Measurements from ENCODE around the gene IER5.

IER5 gene

DNA sequence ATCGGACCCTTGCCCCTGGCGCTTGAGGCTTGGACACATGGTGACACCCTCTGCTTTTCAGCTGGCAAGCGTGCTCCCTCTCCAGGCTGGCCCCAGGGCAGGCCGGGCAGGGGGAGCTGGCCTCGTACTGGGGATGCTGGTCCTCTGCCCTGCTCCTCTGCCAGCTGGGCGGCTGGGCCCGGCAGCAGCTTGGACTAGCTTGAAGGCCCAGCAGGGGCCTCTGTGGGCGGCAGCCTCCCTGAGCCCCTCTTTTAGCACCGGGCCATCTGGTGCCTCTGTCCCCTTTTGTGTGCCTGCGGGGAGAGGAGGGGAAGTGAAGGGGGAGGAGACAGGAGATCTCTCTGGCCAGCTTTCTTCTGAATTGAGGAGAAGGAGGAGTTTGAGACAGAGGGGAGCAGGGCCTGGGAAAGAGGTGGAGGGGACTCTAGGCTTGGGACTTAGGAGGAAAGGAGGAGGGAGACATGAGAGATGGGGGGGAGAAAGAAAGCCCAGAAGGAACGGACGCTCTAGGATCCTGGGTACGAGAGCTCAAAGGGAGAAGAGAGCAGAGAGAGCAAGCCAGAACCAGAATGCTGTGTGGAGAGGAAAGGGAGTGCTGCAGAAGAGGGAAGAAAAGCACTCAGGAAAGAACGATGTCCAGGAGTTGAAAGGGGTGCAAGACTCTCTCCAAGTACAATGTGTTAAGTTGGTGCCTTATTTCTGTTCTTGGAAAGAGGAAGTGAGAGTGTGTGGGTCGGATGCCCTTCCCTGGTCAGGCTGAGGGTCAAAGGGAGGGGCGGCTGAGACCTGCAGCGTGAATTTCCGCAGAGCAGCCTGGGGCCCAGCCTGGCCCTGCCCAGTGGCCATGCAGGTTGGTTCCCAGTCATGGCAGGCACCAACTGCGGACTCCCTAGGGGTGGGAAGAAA, 40.3 kb downstream of the IER5 start:
- peaks cover 4% of the 10 kb centered on the region for H3K27me3 Mint-ChIP-seq (ENCODE audit: low read depth)
- TF ChIP-seq, protein P1, sequence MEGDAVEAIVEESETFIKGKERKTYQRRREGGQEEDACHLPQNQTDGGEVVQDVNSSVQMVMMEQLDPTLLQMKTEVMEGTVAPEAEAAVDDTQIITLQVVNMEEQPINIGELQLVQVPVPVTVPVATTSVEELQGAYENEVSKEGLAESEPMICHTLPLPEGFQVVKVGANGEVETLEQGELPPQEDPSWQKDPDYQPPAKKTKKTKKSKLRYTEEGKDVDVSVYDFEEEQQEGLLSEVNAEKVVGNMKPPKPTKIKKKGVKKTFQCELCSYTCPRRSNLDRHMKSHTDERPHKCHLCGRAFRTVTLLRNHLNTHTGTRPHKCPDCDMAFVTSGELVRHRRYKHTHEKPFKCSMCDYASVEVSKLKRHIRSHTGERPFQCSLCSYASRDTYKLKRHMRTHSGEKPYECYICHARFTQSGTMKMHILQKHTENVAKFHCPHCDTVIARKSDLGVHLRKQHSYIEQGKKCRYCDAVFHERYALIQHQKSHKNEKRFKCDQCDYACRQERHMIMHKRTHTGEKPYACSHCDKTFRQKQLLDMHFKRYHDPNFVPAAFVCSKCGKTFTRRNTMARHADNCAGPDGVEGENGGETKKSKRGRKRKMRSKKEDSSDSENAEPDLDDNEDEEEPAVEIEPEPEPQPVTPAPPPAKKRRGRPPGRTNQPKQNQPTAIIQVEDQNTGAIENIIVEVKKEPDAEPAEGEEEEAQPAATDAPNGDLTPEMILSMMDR (IDR thresholded peaks at IDR 0.05; ENCODE audit: unreplicated experiment in 3 of 3) = no peak
- no peaks in the 10 kb centered on the region for H3K9me3 Mint-ChIP-seq
- peak overlapping the region; percentile 58 to 80 (median 65) for H3K27ac Mint-ChIP-seq
- peaks cover 21% of the 10 kb centered on the region for H3K4me1 Mint-ChIP-seq
- H3K36me3 Mint-ChIP-seq (ENCODE audit: low read depth) = no peaks in the 10 kb centered on the region
- peak overlapping the region in 2 of 3 experiments; percentile 2 to 13 for H3K4me3 Mint-ChIP-seq

DNA sequence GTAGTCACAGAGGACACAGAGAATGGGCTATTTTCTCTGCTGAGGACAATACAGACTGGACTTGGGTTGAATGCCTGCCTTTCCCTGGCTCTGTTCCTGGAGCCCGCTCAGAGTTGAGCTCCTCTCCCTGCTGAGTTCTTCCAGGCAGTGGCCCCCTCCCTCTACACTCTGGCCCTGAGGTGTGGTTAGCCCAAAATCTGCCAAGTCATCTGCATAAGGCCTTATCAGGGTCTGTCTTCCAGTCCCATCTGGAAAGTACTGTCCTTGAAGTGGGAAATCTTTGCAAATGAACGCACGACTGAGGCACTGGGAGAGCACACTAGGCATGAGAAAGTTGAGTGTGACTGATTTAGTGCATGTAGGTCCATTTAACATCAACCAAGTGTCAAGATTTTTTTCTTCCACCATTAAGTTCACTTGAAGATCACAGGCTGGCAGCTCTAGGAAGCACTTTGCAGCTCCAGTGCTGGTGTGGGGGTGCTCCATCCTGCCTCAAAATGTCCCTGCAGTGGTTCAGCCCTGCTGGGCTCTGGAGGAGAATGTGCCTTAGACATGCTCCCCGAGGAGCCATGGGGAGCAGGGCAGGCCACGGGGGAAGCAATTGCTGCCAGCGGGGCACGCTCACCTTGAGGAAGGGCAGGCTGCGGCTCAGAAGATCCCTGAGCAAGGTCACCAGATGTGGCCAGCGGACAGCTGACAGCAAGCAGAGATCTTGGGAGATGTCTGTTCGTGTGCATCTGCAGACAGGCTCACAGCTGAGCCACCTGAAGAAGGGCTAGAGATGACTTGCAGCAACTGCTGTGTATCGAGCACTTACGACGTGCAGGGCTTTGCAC, 41.5 kb downstream of the IER5 start:
- no peak overlapping the region for H3K4me3 Mint-ChIP-seq
- H3K27me3 Mint-ChIP-seq (ENCODE audit: low read depth) = peaks cover 4% of the 10 kb centered on the region
- TF ChIP-seq, protein P1 (IDR thresholded peaks at IDR 0.05; ENCODE audit: unreplicated experiment in 3 of 3) = no peak
- H3K36me3 Mint-ChIP-seq (ENCODE audit: low read depth) = no peaks in the 10 kb centered on the region
- peaks cover 22% of the 10 kb centered on the region for H3K4me1 Mint-ChIP-seq
- no peaks in the 10 kb centered on the region for H3K9me3 Mint-ChIP-seq
- peak overlapping the region in 1 of 3 experiments; percentile 51 for H3K27ac Mint-ChIP-seq

DNA sequence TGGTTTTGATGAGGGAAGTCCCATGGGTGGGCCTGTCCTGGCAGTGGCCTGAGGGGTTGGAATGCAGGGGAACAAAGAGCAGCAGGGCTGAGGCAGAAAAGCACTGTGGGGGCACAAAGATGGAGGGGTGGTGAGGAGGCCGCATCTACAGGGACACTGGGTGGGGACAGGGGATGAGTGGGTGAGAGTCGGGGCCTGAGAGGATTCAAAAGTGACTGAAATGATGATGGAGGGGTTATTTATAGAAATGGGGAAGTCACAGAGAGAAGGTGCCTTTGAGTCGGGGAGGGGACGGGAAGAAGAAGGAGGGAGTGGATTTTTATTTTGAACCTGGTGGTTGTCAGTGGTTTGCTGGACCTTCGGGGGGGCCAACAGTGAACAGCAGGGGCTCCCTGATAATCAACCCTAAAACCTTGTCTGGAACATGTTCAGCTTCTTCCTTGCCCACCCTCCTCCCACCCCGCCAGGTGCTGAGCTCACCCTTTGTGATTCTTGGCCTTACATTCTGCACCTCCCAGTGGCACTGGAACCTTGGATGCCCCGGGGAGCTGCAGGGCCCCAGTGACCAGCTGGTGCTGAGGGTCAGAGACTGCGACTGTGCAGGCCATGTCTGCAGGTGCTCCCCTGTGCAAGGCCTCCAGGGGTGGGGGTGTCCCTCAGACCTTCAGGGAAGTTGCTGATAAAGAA, 42.9 kb downstream of the IER5 start:
- no peak overlapping the region for H3K27ac Mint-ChIP-seq
- H3K9me3 Mint-ChIP-seq = no peaks in the 10 kb centered on the region
- TF ChIP-seq, protein P1 (IDR thresholded peaks at IDR 0.05; ENCODE audit: unreplicated experiment in 3 of 3) = no peak
- H3K36me3 Mint-ChIP-seq (ENCODE audit: low read depth) = no peaks in the 10 kb centered on the region
- no peak overlapping the region for H3K4me3 Mint-ChIP-seq
- peaks cover 28% of the 10 kb centered on the region for H3K4me1 Mint-ChIP-seq
- H3K27me3 Mint-ChIP-seq (ENCODE audit: low read depth) = peaks cover 4% of the 10 kb centered on the region

DNA sequence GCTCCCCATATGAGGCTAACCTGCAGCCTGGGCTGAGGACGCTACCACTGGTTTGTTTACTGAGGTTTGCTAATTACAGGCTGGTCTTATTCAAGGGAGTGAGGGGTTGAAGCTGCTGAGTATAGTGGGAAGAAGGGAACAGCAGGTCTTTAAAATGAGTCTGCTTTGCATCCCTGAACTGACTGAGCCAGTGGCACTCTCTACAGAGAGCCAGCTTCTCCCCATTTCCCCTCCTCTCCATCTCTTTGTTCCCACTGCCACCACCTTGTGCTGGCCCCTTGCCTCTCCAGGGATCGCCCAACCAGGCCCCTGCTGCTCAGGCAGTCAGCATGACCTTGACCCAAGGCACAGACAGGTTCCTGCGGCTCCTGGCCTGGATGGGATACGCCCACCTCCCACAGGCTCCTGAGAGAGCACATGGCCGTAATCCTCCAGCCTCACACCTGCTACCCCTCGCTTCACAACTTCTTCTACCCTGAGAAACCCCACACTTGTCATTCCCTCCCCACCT, 45.0 kb downstream of the IER5 start:
- H3K4me3 Mint-ChIP-seq = no peak overlapping the region
- TF ChIP-seq, protein P1 (IDR thresholded peaks at IDR 0.05; ENCODE audit: unreplicated experiment in 3 of 3) = no peak
- H3K36me3 Mint-ChIP-seq (ENCODE audit: low read depth) = no peaks in the 10 kb centered on the region
- H3K9me3 Mint-ChIP-seq = no peaks in the 10 kb centered on the region
- H3K27me3 Mint-ChIP-seq (ENCODE audit: low read depth) = peaks cover 4% of the 10 kb centered on the region
- peaks cover 32% of the 10 kb centered on the region for H3K4me1 Mint-ChIP-seq
- H3K27ac Mint-ChIP-seq = peak overlapping the region in 2 of 3 experiments; percentile 5 to 74

DNA sequence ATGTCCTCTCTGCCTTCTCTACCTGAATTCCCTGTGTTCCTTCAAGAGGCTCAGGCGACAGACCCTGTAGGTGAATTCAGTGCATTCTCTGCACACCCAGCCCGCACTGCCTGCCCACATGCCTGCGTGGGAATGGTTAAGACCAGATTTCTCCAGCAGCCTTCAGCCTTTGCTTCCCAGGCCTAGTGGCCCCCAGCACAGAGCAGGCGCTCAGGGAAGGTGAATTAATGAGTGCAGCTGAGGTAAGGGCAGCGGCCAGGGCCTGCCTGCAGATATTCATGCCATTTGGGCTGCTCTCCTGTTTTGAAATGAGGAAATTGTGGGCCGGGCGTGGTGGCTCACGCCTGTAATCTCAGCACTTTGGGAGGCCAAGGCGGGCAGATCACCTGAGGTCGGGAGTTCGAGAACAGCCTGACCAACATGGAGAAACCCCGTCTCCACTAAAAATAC, 45.5 kb downstream of the IER5 start:
- peaks cover 4% of the 10 kb centered on the region for H3K27me3 Mint-ChIP-seq (ENCODE audit: low read depth)
- TF ChIP-seq, protein P1 (IDR thresholded peaks at IDR 0.05; ENCODE audit: unreplicated experiment in 3 of 3) = no peak

More for the DNA sequence above, 45.5 kb downstream of the IER5 start:
- Mint-ChIP-seq H3K27ac (peak overlapping the region in 2 of 3 experiments; percentile 5 to 74), H3K36me3 (ENCODE audit: low read depth) (no peaks in the 10 kb centered on the region), H3K9me3 (no peaks in the 10 kb centered on the region), H3K4me3 (no peak overlapping the region), H3K4me1 (peaks cover 27% of the 10 kb centered on the region)

Data from nephron (organoid).